ENCODE results near the gene AOPEP. TPM values are rescaled to one million over a fixed set of nuclear protein-coding genes. Genes with fewer than 3 reads are reported as not detected.

AOPEP gene
- polyA plus RNA-seq, 1 donor from 2014 or later: 10.0 TPM

DNA sequence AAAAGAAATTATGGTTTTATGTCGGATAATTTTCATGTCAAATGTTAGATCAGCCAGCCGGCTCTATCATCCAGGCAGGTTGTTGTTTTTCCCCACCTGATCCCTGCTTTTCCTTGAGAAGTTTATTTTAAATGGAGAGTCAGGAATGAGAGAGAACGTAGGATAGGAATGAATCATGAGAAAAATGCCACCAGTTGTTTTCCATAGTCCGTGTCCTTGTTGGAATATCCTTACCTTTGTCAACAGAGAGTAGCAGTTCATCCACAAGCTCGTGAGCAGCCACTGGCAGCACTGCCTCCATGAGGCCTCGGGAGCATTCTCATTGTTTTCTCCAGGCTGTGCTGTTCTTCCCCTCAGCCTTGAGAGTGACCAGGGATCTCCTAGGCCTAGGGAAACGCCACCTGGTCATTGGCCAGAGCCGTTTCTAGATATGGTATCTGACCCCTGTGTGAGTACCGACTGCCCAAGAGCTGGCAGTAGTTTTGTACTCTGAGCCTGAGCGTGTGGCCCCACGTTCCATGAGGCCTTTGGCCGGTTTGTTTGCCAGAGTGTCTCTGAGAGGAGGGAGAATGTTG, 297.7 kb downstream of the AOPEP start:
- H3K27me3 ChIP-seq (ENCODE audit: insufficient read depth, low read depth, low read length): no peaks in the 10 kb centered on the region
- no peak overlapping the region for H3K4me2 ChIP-seq (ENCODE audit: low read length)
- no peak overlapping the region for H3K27ac ChIP-seq (ENCODE audit: low read length)
- no peaks in the 10 kb centered on the region for H3K36me3 ChIP-seq (ENCODE audit: insufficient read depth, low read length)
- H3K79me2 ChIP-seq (replicated peaks; ENCODE audit: insufficient read depth, low read length): no peaks in the 10 kb centered on the region
- no peaks in the 10 kb centered on the region for H3K9me3 ChIP-seq (ENCODE audit: low read length)
- H3K9ac ChIP-seq (ENCODE audit: low read length): no peak overlapping the region
- no peaks in the 10 kb centered on the region for H3K9me2 ChIP-seq (ENCODE audit: insufficient read depth, low read length)
- H2AFZ ChIP-seq (ENCODE audit: low read depth, low read length): no peak overlapping the region
- no peak for TF ChIP-seq SMC3 (conservative IDR thresholded peaks at IDR 0.05; ENCODE audit: poor library complexity)
- TF ChIP-seq, protein P1, sequence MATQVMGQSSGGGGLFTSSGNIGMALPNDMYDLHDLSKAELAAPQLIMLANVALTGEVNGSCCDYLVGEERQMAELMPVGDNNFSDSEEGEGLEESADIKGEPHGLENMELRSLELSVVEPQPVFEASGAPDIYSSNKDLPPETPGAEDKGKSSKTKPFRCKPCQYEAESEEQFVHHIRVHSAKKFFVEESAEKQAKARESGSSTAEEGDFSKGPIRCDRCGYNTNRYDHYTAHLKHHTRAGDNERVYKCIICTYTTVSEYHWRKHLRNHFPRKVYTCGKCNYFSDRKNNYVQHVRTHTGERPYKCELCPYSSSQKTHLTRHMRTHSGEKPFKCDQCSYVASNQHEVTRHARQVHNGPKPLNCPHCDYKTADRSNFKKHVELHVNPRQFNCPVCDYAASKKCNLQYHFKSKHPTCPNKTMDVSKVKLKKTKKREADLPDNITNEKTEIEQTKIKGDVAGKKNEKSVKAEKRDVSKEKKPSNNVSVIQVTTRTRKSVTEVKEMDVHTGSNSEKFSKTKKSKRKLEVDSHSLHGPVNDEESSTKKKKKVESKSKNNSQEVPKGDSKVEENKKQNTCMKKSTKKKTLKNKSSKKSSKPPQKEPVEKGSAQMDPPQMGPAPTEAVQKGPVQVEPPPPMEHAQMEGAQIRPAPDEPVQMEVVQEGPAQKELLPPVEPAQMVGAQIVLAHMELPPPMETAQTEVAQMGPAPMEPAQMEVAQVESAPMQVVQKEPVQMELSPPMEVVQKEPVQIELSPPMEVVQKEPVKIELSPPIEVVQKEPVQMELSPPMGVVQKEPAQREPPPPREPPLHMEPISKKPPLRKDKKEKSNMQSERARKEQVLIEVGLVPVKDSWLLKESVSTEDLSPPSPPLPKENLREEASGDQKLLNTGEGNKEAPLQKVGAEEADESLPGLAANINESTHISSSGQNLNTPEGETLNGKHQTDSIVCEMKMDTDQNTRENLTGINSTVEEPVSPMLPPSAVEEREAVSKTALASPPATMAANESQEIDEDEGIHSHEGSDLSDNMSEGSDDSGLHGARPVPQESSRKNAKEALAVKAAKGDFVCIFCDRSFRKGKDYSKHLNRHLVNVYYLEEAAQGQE (IDR thresholded peaks at IDR 0.05; ENCODE audit: borderline replicate concordance): no peak
- no peak for TF ChIP-seq MXI1 (conservative IDR thresholded peaks at IDR 0.05; ENCODE audit: poor library complexity, severe bottlenecking)
- no peak for TF ChIP-seq EZH2 (IDR thresholded peaks at IDR 0.05; ENCODE audit: borderline replicate concordance, insufficient read depth, low read length, poor library complexity, severe bottlenecking)
- no peak for TF ChIP-seq RAD21 (conservative IDR thresholded peaks at IDR 0.05)
- TF ChIP-seq POLR2AphosphoS5 (IDR thresholded peaks at IDR 0.05): no peak
- no peak for TF ChIP-seq TAF1 (IDR thresholded peaks at IDR 0.05; ENCODE audit: low read depth)
- no peak for TF ChIP-seq EP300 (conservative IDR thresholded peaks at IDR 0.05; ENCODE audit: poor library complexity, severe bottlenecking)
- H3F3A ChIP-seq (ENCODE audit: insufficient read depth, low read length, poor library complexity, severe bottlenecking): no peaks in the 10 kb centered on the region
- no peak overlapping the region for H3K4me3 ChIP-seq (ENCODE audit: low read length)
- H4K20me1 ChIP-seq (ENCODE audit: insufficient read depth): no peaks in the 10 kb centered on the region

DNA sequence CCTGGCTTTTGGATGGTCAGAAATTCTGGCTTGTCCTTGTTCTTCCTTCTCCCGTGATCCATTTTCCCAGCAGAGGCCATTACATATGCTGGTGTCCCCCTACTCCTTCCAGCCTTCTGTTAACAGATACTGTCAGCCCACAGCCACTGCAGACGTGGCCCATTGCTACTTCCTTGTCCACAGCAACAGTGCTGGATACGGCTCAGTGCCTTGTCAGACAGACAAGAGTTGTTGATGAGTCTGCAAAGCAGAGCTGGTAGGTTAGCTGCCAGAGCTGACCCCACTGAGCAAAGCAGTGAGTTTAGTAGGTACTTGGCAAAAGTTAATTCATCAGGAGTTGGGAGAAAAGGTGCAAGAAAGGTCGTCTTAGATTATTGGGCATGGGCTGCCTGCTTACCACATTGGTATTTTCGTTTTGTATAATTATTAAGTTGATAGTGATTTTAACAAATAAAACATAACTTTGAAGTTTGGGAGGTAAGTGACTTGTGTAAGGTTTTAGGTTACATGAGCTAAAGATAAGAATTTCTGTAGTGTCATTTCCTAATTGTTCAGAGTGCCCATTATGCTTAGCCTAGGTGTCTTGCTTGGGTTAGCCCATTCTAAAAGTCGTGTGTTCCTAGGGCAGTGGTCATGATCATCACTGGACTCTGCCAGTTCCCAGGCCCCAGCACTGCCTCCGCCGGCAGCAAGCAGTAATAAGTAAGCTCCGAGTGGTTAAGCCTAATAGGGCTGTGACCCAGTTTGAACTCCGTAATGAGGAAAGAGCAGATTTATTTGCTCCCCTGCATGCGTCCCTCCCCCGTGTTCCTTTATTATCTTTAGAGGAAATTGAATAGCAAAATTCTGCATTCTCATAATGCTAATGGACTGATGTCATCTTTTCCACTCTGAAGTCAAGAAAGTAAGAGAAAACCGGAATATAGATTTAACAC, 299.0 kb downstream of the AOPEP start:
- no peaks in the 10 kb centered on the region for H3F3A ChIP-seq (ENCODE audit: insufficient read depth, low read length, poor library complexity, severe bottlenecking)
- no peaks in the 10 kb centered on the region for H3K9me3 ChIP-seq (ENCODE audit: low read length)
- no peaks in the 10 kb centered on the region for H3K9me2 ChIP-seq (ENCODE audit: insufficient read depth, low read length)
- no peak overlapping the region for H3K9ac ChIP-seq (ENCODE audit: low read length)
- H3K4me2 ChIP-seq (ENCODE audit: low read length): no peak overlapping the region
- no peaks in the 10 kb centered on the region for H3K79me2 ChIP-seq (replicated peaks; ENCODE audit: insufficient read depth, low read length)
- no peaks in the 10 kb centered on the region for H3K27me3 ChIP-seq (ENCODE audit: insufficient read depth, low read depth, low read length)
- no peak overlapping the region for H2AFZ ChIP-seq (ENCODE audit: low read depth, low read length)
- no peak overlapping the region for H3K27ac ChIP-seq (ENCODE audit: low read length)
- no peaks in the 10 kb centered on the region for H4K20me1 ChIP-seq (ENCODE audit: insufficient read depth)
- H3K4me3 ChIP-seq (ENCODE audit: low read length): no peak overlapping the region
- no peak for TF ChIP-seq POLR2AphosphoS5 (IDR thresholded peaks at IDR 0.05)
- no peak for TF ChIP-seq RAD21 (conservative IDR thresholded peaks at IDR 0.05)
- no peak for TF ChIP-seq MXI1 (conservative IDR thresholded peaks at IDR 0.05; ENCODE audit: poor library complexity, severe bottlenecking)
- TF ChIP-seq SMC3 (conservative IDR thresholded peaks at IDR 0.05; ENCODE audit: poor library complexity): no peak
- TF ChIP-seq, protein P2, sequence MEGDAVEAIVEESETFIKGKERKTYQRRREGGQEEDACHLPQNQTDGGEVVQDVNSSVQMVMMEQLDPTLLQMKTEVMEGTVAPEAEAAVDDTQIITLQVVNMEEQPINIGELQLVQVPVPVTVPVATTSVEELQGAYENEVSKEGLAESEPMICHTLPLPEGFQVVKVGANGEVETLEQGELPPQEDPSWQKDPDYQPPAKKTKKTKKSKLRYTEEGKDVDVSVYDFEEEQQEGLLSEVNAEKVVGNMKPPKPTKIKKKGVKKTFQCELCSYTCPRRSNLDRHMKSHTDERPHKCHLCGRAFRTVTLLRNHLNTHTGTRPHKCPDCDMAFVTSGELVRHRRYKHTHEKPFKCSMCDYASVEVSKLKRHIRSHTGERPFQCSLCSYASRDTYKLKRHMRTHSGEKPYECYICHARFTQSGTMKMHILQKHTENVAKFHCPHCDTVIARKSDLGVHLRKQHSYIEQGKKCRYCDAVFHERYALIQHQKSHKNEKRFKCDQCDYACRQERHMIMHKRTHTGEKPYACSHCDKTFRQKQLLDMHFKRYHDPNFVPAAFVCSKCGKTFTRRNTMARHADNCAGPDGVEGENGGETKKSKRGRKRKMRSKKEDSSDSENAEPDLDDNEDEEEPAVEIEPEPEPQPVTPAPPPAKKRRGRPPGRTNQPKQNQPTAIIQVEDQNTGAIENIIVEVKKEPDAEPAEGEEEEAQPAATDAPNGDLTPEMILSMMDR (IDR thresholded peaks at IDR 0.05; ENCODE audit: poor library complexity, severe bottlenecking): no peak
- TF ChIP-seq EZH2 (IDR thresholded peaks at IDR 0.05; ENCODE audit: borderline replicate concordance, insufficient read depth, low read length, poor library complexity, severe bottlenecking): no peak
- TF ChIP-seq, protein P1 (IDR thresholded peaks at IDR 0.05; ENCODE audit: borderline replicate concordance): no peak
- H3K36me3 ChIP-seq (ENCODE audit: insufficient read depth, low read length): no peaks in the 10 kb centered on the region
